Activated T-cell treated with anti-CD3 and anti-CD28 coated beads for 48 hours (primary cell): ENCODE results near the gene F10.

Source experiments
- DNase-seq: peaks from one replicate; pipeline ENCODE4 v3.0.0-alpha.2; 2020; ENCODE audit warnings: low read depth

The F10 gene

DNA sequence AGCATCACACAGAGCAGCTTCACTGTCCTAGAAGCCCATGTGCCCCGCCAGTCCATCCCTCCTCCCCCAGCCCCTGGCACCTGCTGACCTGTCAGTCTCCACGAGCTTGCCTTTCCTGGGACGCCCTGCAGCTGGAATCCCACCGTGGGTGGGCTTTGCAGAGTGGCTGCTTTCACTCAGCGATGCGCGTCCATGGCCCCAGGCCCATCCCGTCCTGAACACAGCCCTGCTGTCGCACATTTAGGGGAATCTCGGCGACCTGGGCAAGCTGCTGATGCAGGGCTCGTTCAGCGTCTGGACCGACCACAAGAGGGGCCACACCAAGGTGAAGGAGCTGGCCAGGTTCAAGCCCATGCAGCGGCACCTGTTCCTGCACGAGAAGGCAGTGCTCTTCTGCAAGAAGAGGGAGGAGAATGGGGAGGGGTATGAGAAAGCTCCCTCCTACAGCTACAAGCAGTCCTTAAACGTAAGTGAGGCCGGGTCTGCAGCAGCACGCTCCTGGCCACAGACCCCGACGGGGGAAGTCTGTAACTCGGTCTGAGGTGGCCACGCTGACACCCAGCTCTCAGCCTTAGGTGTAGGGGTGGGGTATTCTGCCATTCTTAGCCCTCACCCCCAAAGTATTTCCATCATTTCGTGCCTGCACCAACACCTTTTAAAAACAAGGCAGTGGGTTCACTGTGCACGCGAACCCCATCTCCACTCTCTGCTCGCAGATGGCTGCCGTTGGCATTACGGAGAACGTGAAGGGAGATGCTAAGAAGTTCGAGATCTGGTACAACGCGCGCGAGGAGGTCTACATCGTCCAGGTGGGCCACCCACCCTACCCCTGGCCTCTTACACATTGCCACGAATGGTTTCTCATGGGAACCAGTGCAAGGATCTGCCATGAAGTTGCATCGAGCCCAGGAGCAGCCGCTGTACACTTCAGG is 35.3 kb upstream of the F10 start:
- no peak for DNase-seq

DNA sequence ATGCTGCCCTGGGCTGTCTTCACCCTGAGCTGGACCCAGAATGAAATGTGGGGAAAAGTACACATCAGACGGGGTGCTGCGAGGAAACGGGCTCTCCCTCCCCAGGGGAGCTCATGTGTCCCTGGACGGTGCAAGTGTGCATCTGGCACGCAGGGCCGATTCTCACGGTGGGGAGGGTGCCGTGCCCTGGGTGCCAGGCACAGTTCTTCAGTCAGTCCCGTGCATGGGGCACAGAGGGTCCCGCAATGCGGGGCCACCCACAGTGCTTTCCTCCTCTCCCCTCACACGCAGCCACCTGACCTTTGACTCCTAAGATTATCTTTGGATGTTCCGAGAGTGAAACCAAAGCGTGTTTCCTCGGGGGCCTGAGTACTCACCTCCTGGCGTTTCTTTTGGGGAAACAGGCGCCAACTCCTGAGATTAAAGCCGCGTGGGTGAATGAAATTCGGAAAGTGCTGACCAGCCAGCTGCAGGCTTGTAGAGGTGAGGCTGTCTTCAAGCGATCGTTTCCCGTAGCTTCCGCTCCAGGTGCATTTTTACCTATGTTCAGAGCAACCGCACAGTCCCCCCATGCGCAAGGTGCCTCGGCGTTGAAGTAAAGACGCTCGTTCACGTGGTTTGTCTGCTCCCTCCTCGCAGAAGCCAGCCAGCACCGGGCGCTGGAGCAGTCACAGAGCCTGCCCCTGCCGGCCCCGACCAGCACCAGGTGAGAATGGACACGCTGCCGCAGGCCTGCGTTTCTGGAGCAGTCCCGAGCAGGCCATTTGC is 34.5 kb upstream of the F10 start:
- DNase-seq = no peak

DNA sequence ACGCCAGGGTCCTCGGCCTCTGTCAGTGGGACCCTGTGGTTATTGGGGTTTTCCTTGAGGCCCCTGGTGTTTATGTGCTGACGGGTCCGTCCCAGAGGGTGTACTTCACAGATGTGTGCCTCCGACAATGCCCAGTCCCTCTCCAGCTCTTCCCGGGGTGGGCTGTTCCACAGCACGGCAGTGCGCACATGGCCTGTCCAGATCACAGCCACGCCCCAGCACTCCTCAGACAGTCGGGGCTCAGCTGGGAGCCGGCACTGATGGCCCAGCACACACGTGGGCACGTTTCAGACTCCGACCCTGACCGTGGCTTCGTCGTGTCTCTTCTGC is 33.9 kb upstream of the F10 start:
- DNase-seq = no peak

DNA sequence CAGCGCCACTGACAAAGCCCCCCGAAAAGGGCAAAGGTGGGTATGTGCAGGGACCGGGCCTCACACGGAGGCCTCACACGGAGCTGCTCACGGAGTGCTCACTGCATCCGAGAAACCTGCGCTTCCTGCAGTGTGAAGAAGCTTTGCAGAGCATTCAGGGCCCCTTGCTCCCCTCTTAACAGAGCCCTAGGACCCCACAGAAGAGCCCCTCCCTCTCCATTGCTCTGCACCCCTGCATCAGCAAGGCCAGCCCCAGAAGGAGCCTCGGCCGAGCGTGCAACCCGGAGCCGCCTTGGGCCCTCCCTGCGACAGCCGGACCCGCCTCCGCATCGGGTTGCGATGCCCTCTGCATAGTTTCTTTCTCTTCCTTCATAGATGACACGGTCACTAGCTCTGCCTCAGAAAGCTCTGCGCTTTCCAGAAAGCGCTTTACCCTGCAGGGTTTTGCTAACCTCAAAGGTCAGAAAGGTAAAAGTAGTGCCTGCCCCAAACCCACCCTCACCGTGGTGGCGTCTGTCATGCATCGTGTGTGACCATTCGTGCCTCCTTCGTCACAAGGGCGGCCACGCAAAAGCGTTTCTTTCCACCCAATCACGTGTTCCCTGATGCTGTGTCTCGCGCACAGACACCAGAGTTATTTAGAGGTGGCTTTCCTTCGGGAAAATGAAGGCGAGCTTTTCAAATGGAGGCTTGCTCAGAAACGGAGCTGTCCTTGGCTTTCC is 32.7 kb upstream of the F10 start:
- DNase-seq = no peak

- DNase-seq = no peak
Observed at GRCh38 chr13:113090415-113090770, 32.2 kb upstream of the F10 start.

DNA sequence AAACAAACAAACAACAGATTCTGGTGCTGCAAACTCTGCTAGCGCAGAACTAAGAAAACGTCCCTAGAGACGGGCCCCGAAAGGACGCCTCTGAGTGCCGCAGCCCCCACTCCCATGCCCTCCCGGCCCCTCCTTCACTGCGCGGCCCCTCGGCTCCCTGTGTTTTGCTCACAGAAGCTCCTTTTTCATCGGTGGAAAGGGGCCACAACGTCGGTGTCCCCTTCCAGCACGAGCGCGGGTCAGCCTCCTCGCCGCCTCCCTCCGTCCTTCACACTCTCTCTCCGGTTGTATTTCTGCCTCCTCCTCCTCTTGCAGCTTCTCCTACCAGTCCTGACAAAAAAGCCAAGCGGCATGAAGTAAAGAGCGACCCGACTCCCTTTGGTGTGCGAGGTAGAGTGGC is 31.8 kb upstream of the F10 start:
- DNase-seq = no peak

GRCh38 chr13:113091211-113091771 is 31.3 kb upstream of the F10 start:
- no peak for DNase-seq

DNA sequence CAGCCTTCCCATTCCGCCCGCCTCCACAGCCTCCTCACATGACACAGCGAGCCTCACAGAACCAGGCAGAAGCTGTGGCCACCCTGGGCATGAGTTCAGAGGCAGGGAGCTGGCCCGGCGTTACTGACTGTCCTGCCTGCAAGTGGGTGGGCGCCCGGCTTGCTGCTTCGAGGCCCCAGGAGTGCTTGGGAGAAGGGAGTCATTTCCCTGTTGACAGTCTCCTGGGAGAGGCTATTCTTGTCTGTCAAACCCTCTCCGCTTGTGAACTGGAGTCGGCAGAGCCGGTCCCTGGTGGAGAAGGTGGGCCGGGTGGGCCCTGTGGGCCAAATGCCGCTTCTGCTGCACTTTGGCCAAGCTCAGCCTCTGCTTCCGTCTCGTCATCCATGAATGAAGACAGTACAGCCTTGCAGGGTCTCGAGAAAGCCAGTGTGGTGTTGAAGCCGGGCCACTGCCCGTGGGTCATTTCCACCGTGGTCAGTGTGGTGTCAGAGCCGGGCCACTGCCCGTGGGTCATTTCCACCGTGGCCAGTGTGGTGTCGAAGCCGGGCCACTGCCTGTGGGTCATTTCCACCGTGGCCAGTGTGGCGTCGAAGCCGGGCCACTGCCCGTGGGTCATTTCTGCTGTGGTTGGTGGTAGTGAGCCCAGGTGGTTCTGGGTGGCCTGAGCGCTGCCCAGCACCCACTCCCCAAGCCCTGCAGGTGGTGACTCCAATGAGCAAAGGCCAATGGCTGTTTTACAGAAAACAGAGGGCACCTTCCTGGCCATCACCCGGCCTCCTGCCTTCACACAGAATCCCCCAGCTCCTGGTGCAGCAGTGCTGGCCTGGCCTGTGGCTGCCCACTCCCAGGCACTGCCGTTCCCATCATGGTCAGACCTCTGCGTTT is 30.5 kb upstream of the F10 start:
- no peak for DNase-seq

DNA sequence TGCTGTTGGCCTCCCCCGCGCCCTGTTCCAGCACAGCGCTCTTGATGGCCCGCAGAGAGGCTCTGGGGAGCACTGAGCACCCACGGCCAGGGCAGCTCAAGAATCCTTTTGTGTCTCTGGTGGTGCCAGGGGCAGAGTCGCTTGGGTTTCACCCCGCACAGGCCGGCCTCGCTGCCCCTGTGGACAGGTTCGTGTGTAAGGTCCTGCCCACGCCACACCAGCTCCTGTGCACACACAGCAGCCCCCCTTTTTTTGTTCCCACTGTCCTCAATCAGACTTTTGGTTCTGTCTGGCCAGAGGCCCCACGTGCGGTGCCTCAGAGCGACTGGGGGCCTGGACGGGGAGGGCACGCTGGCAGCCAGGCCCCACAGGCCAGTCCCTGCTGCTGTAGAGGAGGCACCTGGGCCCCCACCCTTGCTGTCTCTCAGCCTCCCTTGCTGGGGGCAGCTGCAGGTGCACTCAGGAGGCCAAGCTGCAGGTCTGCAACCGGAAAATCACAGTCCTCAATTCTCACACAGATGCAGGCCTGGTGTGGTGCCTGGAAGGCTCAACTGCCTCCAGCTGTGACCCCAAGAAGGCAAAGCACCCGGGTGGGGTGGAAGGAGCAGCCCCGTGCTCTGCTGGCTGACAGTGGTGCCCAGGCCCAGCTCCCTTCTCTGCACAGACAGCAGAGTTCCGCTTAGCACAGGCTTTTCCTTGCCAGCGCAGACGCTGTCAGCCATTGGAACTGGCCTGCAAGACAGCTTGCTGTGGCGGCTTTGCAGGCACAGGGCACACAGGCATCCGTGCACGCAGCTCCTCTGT is 29.6 kb upstream of the F10 start:
- no peak for DNase-seq

DNA sequence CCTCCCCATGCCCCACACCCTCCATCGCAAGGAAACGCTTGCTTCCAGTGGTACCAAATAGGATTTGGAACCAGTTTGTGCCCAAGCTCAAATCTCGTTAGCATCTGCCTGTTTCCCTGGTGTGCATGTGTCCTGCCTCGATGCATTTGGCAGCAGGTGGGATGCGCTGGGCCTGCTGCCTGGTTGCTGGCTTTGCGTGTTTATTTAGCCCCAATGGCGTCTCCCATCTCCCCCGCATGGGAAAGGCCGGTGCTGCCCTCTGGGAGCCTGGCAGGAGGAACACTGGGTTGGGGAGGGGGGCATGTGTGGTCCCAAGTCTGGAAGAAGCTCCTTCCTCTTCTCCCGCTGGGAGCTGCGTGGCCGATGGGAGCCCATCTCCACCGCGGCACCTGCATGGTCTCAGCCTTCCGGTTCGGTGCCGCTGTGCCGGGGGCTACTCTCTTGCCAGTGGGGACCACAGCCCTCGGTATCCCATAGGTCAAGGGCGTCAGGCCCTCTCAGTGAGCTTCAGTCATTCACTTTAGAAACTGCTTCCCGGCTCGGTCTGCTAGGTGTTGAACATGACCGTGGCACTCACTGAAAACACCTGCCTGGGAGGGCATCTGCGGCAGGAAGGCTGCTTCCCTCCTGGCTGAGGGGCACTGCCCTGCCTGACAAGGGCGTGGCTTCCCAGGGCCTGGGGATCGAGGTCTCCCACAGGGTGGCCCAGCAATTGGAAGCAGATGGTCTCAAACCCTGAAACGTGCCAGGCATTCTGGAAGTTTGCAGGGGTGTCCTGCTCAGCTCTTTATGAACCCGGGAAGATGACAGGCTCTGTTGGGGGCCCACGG is 28.8 kb upstream of the F10 start:
- no peak for DNase-seq

- no peak for DNase-seq
Observed at GRCh38 chr13:113094410-113094800, 28.2 kb upstream of the F10 start.

- no peak for DNase-seq
Observed at GRCh38 chr13:113095146-113096051, 27.2 kb upstream of the F10 start.

DNA sequence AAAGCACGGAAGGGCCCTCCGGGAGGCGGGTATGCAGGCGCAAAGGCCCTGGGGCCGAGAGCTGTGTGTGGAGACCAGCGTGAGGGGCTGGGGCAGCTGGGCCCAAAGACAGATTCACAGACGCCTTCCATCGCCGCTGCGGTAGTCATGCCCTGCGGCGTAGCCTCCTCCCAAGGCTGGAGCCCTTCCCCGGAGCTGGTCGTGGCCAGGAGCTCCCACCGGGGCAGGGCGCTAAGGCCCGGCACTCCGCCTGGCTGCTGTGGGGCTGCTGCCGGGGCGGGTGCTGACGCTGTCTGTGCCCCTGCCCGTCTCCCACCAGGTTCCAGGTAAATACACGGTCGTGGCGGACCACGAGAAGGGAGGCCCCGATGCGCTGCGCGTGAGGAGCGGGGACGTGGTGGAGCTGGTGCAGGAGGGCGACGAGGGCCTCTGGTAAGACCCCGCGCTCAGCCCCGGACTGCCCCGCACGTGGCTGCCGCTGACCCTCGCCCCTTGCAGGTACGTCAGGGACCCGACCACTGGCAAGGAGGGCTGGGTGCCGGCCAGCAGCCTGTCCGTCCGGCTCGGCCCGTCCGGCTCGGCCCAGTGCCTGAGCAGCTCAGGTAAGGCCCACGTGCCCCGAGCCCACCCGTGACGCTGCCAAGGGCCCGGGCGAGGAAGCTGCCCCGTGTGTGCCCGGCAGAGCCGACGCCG is 26.4 kb upstream of the F10 start:
- DNase-seq = no peak

- DNase-seq = no peak
Observed at GRCh38 chr13:113096745-113097305, 25.8 kb upstream of the F10 start.

GRCh38 chr13:113097651-113098050 is 24.9 kb upstream of the F10 start:
- DNase-seq = no peak

DNA sequence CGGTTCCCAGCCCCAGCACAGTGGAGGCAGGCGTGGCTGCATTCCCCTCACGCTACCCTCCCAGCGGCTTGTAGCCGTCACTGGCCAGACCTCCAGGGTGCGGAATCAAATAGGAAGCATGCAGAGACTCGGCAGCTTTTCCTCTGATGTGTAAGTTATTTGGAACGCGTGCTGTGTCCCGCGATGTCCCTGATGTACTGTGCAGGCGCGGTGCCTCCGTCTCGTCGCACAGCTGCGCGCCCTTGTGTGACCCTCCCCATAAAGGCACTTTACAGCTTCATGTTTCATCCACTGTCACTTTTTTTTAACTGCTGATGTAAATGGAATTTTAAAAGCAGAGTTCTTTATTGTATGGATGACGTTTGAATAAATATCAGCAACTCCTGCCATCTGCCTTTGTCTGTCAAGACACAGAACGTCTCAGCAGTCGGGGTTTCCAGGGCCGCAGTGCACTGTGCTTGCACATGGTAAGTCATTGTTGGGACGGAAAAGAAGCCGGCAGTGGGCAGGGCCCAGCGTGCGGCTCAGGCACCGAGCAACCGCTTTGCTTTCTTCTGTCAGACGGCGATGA is 24.4 kb upstream of the F10 start:
- DNase-seq = no peak

DNA sequence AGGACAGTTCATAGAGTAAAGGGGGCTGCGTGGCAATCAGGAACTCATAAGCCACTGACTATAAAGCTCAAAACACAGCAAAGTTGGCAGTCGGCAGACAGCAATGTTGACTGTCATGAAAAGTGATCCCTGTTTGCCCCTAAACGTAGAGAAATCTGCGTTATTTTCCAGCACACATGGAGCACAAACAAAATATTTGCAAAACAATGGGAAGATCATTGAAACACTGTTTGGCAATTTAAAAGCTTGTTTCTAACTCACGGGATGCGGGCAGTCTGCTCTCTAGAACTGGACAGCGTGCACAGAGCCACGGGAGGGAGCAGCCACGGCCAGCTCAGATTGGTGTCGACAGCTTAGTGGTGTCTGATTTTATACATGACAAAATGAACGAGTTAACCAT is 23.5 kb upstream of the F10 start:
- no peak for DNase-seq
